ENCODE results near the gene TNNI3.

The TNNI3 gene

GRCh38 chr19:55136399-55137102 lies 21.0 kb downstream of the TNNI3 start:
- no peak for DNase-seq
- H3K4me2 ChIP-seq (ENCODE audit: low read length) = no peak overlapping the region
- no peak overlapping the region for H3K4me3 ChIP-seq (ENCODE audit: low read length)
- no peaks in the 10 kb centered on the region for H3K4me1 ChIP-seq (ENCODE audit: control insufficient read depth, low read depth, low read length)
- no peak overlapping the region for H3K56ac ChIP-seq (ENCODE audit: low read length)
- no CpG with 5 or more reads among the region's 17 CpGs for WGBS (ENCODE audit: extremely low coverage, insufficient coverage, low lambda C conversion rate)
- no peak overlapping the region for H3K4ac ChIP-seq (ENCODE audit: low read depth, low read length)
- H3K18ac ChIP-seq (ENCODE audit: low read length) = no peak overlapping the region
- no peak overlapping the region for H2BK15ac ChIP-seq (replicated peaks; ENCODE audit: low read depth)
- no peak overlapping the region for H3K9ac ChIP-seq (ENCODE audit: low read length)
- no peaks in the 10 kb centered on the region for H3K79me1 ChIP-seq (ENCODE audit: low read length)
- H3K23ac ChIP-seq (ENCODE audit: low read length) = no peak overlapping the region
- no peak overlapping the region for H4K5ac ChIP-seq (ENCODE audit: low read length)
- H4K8ac ChIP-seq (ENCODE audit: low read depth, low read length) = no peak overlapping the region
- H3K27ac ChIP-seq (ENCODE audit: low read depth, low read length) = no peak overlapping the region
- H3K27me3 ChIP-seq (ENCODE audit: insufficient read depth, low read length, poor library complexity) = no peaks in the 10 kb centered on the region
- no peaks in the 10 kb centered on the region for H3K79me2 ChIP-seq (ENCODE audit: control insufficient read depth, insufficient read depth, low read length)
- no peak overlapping the region for H2BK5ac ChIP-seq (ENCODE audit: low read length)
- no peak overlapping the region for H2BK120ac ChIP-seq (ENCODE audit: low read depth, low read length)
- H2AK5ac ChIP-seq (ENCODE audit: low read length) = no peak overlapping the region
- H3K36me3 ChIP-seq (ENCODE audit: control insufficient read depth, insufficient read depth, low read length) = no peaks in the 10 kb centered on the region

DNA sequence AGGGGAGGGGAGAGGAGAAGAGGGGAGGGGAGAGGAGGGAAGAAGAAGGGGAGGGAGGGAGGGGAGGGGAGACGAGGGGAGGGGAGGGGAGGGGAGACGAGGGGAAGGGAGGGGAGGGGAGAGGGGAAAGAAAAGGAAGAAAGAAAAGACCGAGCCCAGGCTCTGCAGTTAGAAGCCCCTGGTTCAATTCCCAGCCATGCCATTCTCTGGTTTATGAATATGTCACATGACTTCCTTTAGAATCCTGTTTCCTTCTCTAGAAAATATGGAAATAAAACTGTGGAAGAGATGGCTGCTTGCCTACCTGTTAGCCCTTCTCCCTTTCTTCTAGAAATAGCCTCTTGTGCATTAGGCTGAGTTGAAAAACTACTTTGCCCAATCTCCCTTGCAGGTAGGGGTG lies 22.8 kb downstream of the TNNI3 start:
- Histone ChIP-seq H2BK120ac (ENCODE audit: low read depth, low read length) (no peak overlapping the region), H3K4me3 (ENCODE audit: low read length) (no peak overlapping the region), H3K79me2 (ENCODE audit: control insufficient read depth, insufficient read depth, low read length) (no peaks in the 10 kb centered on the region), H2AK5ac (ENCODE audit: low read length) (no peak overlapping the region), H3K23ac (ENCODE audit: low read length) (no peak overlapping the region), H4K8ac (ENCODE audit: low read depth, low read length) (no peak overlapping the region), H3K4ac (ENCODE audit: low read depth, low read length) (no peak overlapping the region), H3K27me3 (ENCODE audit: insufficient read depth, low read length, poor library complexity) (no peaks in the 10 kb centered on the region), H3K18ac (ENCODE audit: low read length) (no peak overlapping the region), H4K5ac (ENCODE audit: low read length) (no peak overlapping the region), H3K36me3 (ENCODE audit: control insufficient read depth, insufficient read depth, low read length) (no peaks in the 10 kb centered on the region), H2BK15ac (replicated peaks; ENCODE audit: low read depth) (no peak overlapping the region), H3K4me2 (ENCODE audit: low read length) (no peak overlapping the region), H3K79me1 (ENCODE audit: low read length) (no peaks in the 10 kb centered on the region), H3K4me1 (ENCODE audit: control insufficient read depth, low read depth, low read length) (no peaks in the 10 kb centered on the region), H3K56ac (ENCODE audit: low read length) (no peak overlapping the region), H3K9ac (ENCODE audit: low read length) (no peak overlapping the region), H2BK5ac (ENCODE audit: low read length) (no peak overlapping the region), H3K27ac (ENCODE audit: low read depth, low read length) (no peak overlapping the region)
- WGBS (ENCODE audit: extremely low coverage, insufficient coverage, low lambda C conversion rate) = no CpG with 5 or more reads among the region's 3 CpGs
- no peak for DNase-seq

DNA sequence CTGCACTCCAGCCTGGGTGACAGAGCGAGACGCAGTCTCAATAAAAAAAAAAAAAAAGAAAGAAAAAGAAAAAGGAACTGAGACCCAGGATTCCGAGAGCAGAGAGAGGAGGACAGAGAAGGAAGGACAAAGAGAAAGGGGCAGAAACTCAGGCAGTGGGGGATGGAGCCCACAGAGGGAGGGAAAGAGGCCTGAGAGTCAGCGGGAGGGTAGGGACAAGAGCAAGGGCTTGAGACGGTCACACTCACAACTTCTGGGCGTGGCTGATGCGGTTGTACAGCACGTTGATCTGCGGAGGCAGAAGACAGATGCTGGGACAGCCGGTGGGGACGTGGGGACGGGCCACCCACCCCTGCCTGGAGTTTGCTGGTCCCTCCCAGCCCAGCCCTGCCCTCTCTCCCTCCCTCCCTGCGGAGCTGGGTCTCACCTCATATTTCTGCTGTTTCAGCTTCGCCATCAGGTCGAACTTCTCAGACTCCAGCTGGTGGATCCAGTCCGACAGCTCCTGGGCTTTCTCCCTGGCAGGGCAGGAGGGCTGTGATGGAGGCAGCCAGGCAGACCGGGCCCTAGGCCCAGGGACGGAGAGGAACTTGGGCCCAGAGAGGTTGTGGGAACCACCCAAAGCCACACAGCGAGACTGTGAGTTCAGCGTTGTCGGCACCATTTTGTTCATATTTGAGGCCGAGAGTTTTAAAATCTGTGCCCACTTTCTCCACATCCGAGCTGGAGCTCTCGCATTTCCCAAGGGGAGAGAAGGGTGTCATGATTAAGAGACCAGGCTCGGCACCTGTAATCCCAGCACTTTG lies 23.7 kb downstream of the TNNI3 start:
- no peak for DNase-seq
- Histone ChIP-seq H4K5ac (ENCODE audit: low read length) (no peak overlapping the region), H3K56ac (ENCODE audit: low read length) (no peak overlapping the region), H3K79me1 (ENCODE audit: low read length) (no peaks in the 10 kb centered on the region), H3K27ac (ENCODE audit: low read depth, low read length) (no peak overlapping the region), H3K4me1 (ENCODE audit: control insufficient read depth, low read depth, low read length) (no peaks in the 10 kb centered on the region), H4K8ac (ENCODE audit: low read depth, low read length) (no peak overlapping the region), H3K23ac (ENCODE audit: low read length) (no peak overlapping the region), H3K9ac (ENCODE audit: low read length) (no peak overlapping the region), H3K4me2 (ENCODE audit: low read length) (no peak overlapping the region), H2BK15ac (replicated peaks; ENCODE audit: low read depth) (no peak overlapping the region), H3K4me3 (ENCODE audit: low read length) (no peak overlapping the region), H3K18ac (ENCODE audit: low read length) (no peak overlapping the region), H2AK5ac (ENCODE audit: low read length) (no peak overlapping the region), H3K79me2 (ENCODE audit: control insufficient read depth, insufficient read depth, low read length) (no peaks in the 10 kb centered on the region), H2BK5ac (ENCODE audit: low read length) (no peak overlapping the region), H3K36me3 (ENCODE audit: control insufficient read depth, insufficient read depth, low read length) (no peaks in the 10 kb centered on the region), H3K27me3 (ENCODE audit: insufficient read depth, low read length, poor library complexity) (no peaks in the 10 kb centered on the region), H3K4ac (ENCODE audit: low read depth, low read length) (no peak overlapping the region), H2BK120ac (ENCODE audit: low read depth, low read length) (no peak overlapping the region)
- no CpG with 5 or more reads among the region's 25 CpGs for WGBS (ENCODE audit: extremely low coverage, insufficient coverage, low lambda C conversion rate)

- no peak for DNase-seq
- no peak overlapping the region for H4K8ac ChIP-seq (ENCODE audit: low read depth, low read length)
- no peak overlapping the region for H3K56ac ChIP-seq (ENCODE audit: low read length)
- no peaks in the 10 kb centered on the region for H3K27me3 ChIP-seq (ENCODE audit: insufficient read depth, low read length, poor library complexity)
- H3K9ac ChIP-seq (ENCODE audit: low read length) = no peak overlapping the region
- H3K18ac ChIP-seq (ENCODE audit: low read length) = no peak overlapping the region
- H3K4me1 ChIP-seq (ENCODE audit: control insufficient read depth, low read depth, low read length) = no peaks in the 10 kb centered on the region
- no peak overlapping the region for H3K4me2 ChIP-seq (ENCODE audit: low read length)
- no peaks in the 10 kb centered on the region for H3K36me3 ChIP-seq (ENCODE audit: control insufficient read depth, insufficient read depth, low read length)
- H2BK15ac ChIP-seq (replicated peaks; ENCODE audit: low read depth) = no peak overlapping the region
- H3K27ac ChIP-seq (ENCODE audit: low read depth, low read length) = no peak overlapping the region
- H3K23ac ChIP-seq (ENCODE audit: low read length) = no peak overlapping the region
- H3K4me3 ChIP-seq (ENCODE audit: low read length) = no peak overlapping the region
- no peak overlapping the region for H2BK5ac ChIP-seq (ENCODE audit: low read length)
- no CpG with 5 or more reads among the region's 14 CpGs for WGBS (ENCODE audit: extremely low coverage, insufficient coverage, low lambda C conversion rate)
- no peak overlapping the region for H2BK120ac ChIP-seq (ENCODE audit: low read depth, low read length)
- no peaks in the 10 kb centered on the region for H3K79me2 ChIP-seq (ENCODE audit: control insufficient read depth, insufficient read depth, low read length)
- H2AK5ac ChIP-seq (ENCODE audit: low read length) = no peak overlapping the region
- H4K5ac ChIP-seq (ENCODE audit: low read length) = no peak overlapping the region
- no peaks in the 10 kb centered on the region for H3K79me1 ChIP-seq (ENCODE audit: low read length)
- H3K4ac ChIP-seq (ENCODE audit: low read depth, low read length) = no peak overlapping the region
These were observed 24.9 kb downstream of the TNNI3 start for GRCh38 chr19:55132453-55133129.

GRCh38 chr19:55131421-55131820 lies 26.1 kb downstream of the TNNI3 start:
- Histone ChIP-seq H2AK5ac (ENCODE audit: low read length) (no peak overlapping the region), H3K56ac (ENCODE audit: low read length) (no peak overlapping the region), H2BK5ac (ENCODE audit: low read length) (no peak overlapping the region), H2BK15ac (replicated peaks; ENCODE audit: low read depth) (no peak overlapping the region), H3K4ac (ENCODE audit: low read depth, low read length) (no peak overlapping the region), H3K4me1 (ENCODE audit: control insufficient read depth, low read depth, low read length) (no peaks in the 10 kb centered on the region), H3K27me3 (ENCODE audit: insufficient read depth, low read length, poor library complexity) (no peaks in the 10 kb centered on the region), H3K36me3 (ENCODE audit: control insufficient read depth, insufficient read depth, low read length) (no peaks in the 10 kb centered on the region), H3K79me2 (ENCODE audit: control insufficient read depth, insufficient read depth, low read length) (no peaks in the 10 kb centered on the region), H2BK120ac (ENCODE audit: low read depth, low read length) (no peak overlapping the region), H3K23ac (ENCODE audit: low read length) (no peak overlapping the region), H3K9ac (ENCODE audit: low read length) (no peak overlapping the region), H3K4me3 (ENCODE audit: low read length) (no peak overlapping the region), H3K18ac (ENCODE audit: low read length) (no peak overlapping the region), H4K5ac (ENCODE audit: low read length) (no peak overlapping the region), H4K8ac (ENCODE audit: low read depth, low read length) (no peak overlapping the region), H3K79me1 (ENCODE audit: low read length) (no peaks in the 10 kb centered on the region), H3K4me2 (ENCODE audit: low read length) (no peak overlapping the region), H3K27ac (ENCODE audit: low read depth, low read length) (no peak overlapping the region)
- no peak for DNase-seq
- 100% methylated on average over 3 of the region's 16 CpGs for WGBS (ENCODE audit: extremely low coverage, insufficient coverage, low lambda C conversion rate)

All from mesendoderm (in vitro differentiated cells).